GM19351 (cell line): Measurements from ENCODE around the gene PSD4.

Experiments
- ATAC-seq: cut with Tn5 transposase; IDR thresholded peaks from one replicate; pipeline ENCODE4 v1.9.1; 2021; ENCODE audit warnings: mild to moderate bottlenecking, moderate library complexity; ENCODE audit not compliant: unreplicated experiment

Gene PSD4

GRCh38 chr2:113173542-113174375 lies at the start of gene PSD4:
TSS of gene PSD4 (plus strand) at chr2:113173971. CDS start at chr2:113182457, 8,486 bp downstream.
- ATAC-seq, result peak; percentile 83

- peak; percentile 59 for ATAC-seq
These were observed 49.4 kb upstream of the PSD4 start for GRCh38 chr2:113124181-113124961.

- no peak for ATAC-seq
These were observed 48.6 kb upstream of the PSD4 start for GRCh38 chr2:113124984-113125855.

GRCh38 chr2:113126845-113127645 lies 46.7 kb upstream of the PSD4 start, which contains the start of gene IL1RN:
TSS of gene IL1RN (plus strand) at chr2:113127598. CDS start at chr2:113127625, 27 bp downstream.
- no peak for ATAC-seq

- no peak for ATAC-seq
These were observed 45.9 kb upstream of the PSD4 start for GRCh38 chr2:113127646-113128570.

- ATAC-seq, result no peak
These were observed 44.2 kb upstream of the PSD4 start for GRCh38 chr2:113129519-113130078.

- ATAC-seq, result no peak
These were observed 42.2 kb upstream of the PSD4 start for GRCh38 chr2:113131352-113132185.

- no peak for ATAC-seq
These were observed 41.3 kb upstream of the PSD4 start for GRCh38 chr2:113132414-113133021.

- no peak for ATAC-seq
These were observed 39.8 kb upstream of the PSD4 start for GRCh38 chr2:113133704-113134598.

GRCh38 chr2:113134717-113135116 lies 39.1 kb upstream of the PSD4 start:
- ATAC-seq, result no peak

GRCh38 chr2:113135317-113135716 lies 38.5 kb upstream of the PSD4 start:
- no peak for ATAC-seq

- ATAC-seq, result no peak
These were observed 36.7 kb upstream of the PSD4 start for GRCh38 chr2:113136828-113137775.

- no peak for ATAC-seq
These were observed 35.9 kb upstream of the PSD4 start for GRCh38 chr2:113137827-113138226.

- ATAC-seq, result peak; percentile 73
These were observed 35.1 kb upstream of the PSD4 start for GRCh38 chr2:113138428-113139322.
